WTC11 (cell line): ENCODE data around the gene AGPAT4. TPM values are rescaled to one million over a fixed set of nuclear protein-coding genes. Genes with fewer than 3 reads are reported as not detected.

ENCODE experiments used
- ATAC-seq: fragments of 200-7000 bp; cut with Tn5 transposase; 2 replicates; pipeline ENCODE4 v1.10.0; 2021; ENCODE audit warnings: mild to moderate bottlenecking, moderate library complexity
- CTCF ChIA-PET: fragments of 300-600 bp; sonication (Branson Sonifier 250); formaldehyde crosslinking; loops from one replicate; lab custom pipeline; 2021; ENCODE audit warnings: antibody characterized with exemption; lab: Charles Lee
- POLR2A ChIA-PET: fragments of 350-600 bp; sonication (Branson Sonifier 250); formaldehyde crosslinking; loops from one replicate; lab custom pipeline; 2021; ENCODE audit warnings: antibody characterized with exemption; lab: Charles Lee
- DNase-seq: peaks from one replicate; pipeline ENCODE4 v3.0.0; 2021; ENCODE audit warnings: low spot score
- H3K27ac Mint-ChIP-seq: 2 replicates; pipeline ENCODE4 v1.8.0; 2021; ENCODE audit warnings: mixed read lengths
- H3K27me3 Mint-ChIP-seq: 2 replicates; pipeline ENCODE4 v1.8.0; 2021; ENCODE audit warnings: low read depth, mild to moderate bottlenecking, moderate library complexity, mixed read lengths
- H3K36me3 Mint-ChIP-seq: 2 replicates; pipeline ENCODE4 v1.8.0; 2021; ENCODE audit warnings: mixed read lengths
- H3K4me1 Mint-ChIP-seq: 2 replicates; pipeline ENCODE4 v1.8.0; 2022; ENCODE audit warnings: mixed read lengths
- H3K4me3 Mint-ChIP-seq: 2 replicates; pipeline ENCODE4 v1.8.0; 2021; ENCODE audit warnings: mild to moderate bottlenecking, moderate library complexity, mixed read lengths
- H3K9me3 Mint-ChIP-seq: 2 replicates; pipeline ENCODE4 v1.8.0; 2021; ENCODE audit warnings: mixed read lengths
- AR ChIP-seq: fragments of 250-450 bp; sonication (Bioruptor Pico); IDR thresholded peaks from 2 replicates; pipeline ENCODE4 v1.9.0; 2021; ENCODE audit warnings: mild to moderate bottlenecking
- ATF3 ChIP-seq: sonication (generic); formaldehyde crosslinking; conservative IDR thresholded peaks from 2 replicates; pipeline ENCODE4 v1.8.1; 2022; ENCODE audit warnings: mild to moderate bottlenecking, missing genetic modification reagents
- CBFB ChIP-seq: sonication (generic); formaldehyde crosslinking; IDR thresholded peaks from 2 replicates; pipeline ENCODE4 v1.8.1; 2022; ENCODE audit warnings: mild to moderate bottlenecking, low read depth, missing genetic modification reagents
- CREB1 ChIP-seq: sonication (generic); formaldehyde crosslinking; IDR thresholded peaks from 2 replicates; pipeline ENCODE4 v1.8.0; 2023; ENCODE audit warnings: mild to moderate bottlenecking, missing genetic modification reagents
- CTCF ChIP-seq: fragments of 200-600 bp; IDR thresholded peaks from 2 replicates; pipeline ENCODE4 v1.8.0; 2022; ENCODE audit warnings: antibody characterized with exemption
- ERG ChIP-seq: fragments of 250-450 bp; sonication (Bioruptor Pico); IDR thresholded peaks from 2 replicates; pipeline ENCODE4 v1.8.0; 2021; ENCODE audit warnings: mild to moderate bottlenecking
- FOXJ3 ChIP-seq: sonication (generic); formaldehyde crosslinking; IDR thresholded peaks from 2 replicates; pipeline ENCODE4 v1.9.0; 2021; ENCODE audit warnings: missing genetic modification reagents, mild to moderate bottlenecking, borderline replicate concordance
- HMGXB4 ChIP-seq: sonication (generic); formaldehyde crosslinking; IDR thresholded peaks from 2 replicates; pipeline ENCODE4 v1.8.1; 2023; ENCODE audit warnings: mild to moderate bottlenecking, moderate library complexity, missing genetic modification reagents
- JAZF1 ChIP-seq: fragments of 250-450 bp; sonication (Bioruptor Pico); IDR thresholded peaks from 2 replicates; pipeline ENCODE4 v1.9.0; 2021; ENCODE audit warnings: moderate library complexity, mild to moderate bottlenecking, inconsistent platforms
- MAX ChIP-seq: sonication (generic); formaldehyde crosslinking; IDR thresholded peaks from 2 replicates; pipeline ENCODE4 v1.8.0; 2022; ENCODE audit warnings: mild to moderate bottlenecking, missing genetic modification reagents
- MLX ChIP-seq: sonication (generic); formaldehyde crosslinking; IDR thresholded peaks from 2 replicates; pipeline ENCODE4 v1.8.1; 2023; ENCODE audit warnings: mild to moderate bottlenecking, missing genetic modification reagents, moderate library complexity
- NFATC4 ChIP-seq: fragments of 250-450 bp; sonication (Bioruptor Pico); IDR thresholded peaks from 2 replicates; pipeline ENCODE4 v1.9.0; 2021; ENCODE audit warnings: mild to moderate bottlenecking
- STAT6 ChIP-seq: sonication (generic); formaldehyde crosslinking; conservative IDR thresholded peaks from 2 replicates; pipeline ENCODE4 v1.8.1; 2023; ENCODE audit warnings: mild to moderate bottlenecking, low read depth, missing genetic modification reagents, moderate library complexity
- TEAD4 ChIP-seq: sonication (generic); formaldehyde crosslinking; IDR thresholded peaks from 2 replicates; pipeline ENCODE4 v1.8.0; 2022; ENCODE audit warnings: mild to moderate bottlenecking, missing genetic modification reagents
- ZNF317 ChIP-seq: sonication (generic); formaldehyde crosslinking; IDR thresholded peaks from 2 replicates; pipeline ENCODE4 v1.8.1; 2023; ENCODE audit warnings: low read depth, mild to moderate bottlenecking, moderate library complexity, missing genetic modification reagents, borderline replicate concordance
- ZNF423 ChIP-seq: fragments of 250-450 bp; sonication (Bioruptor Pico); IDR thresholded peaks from 2 replicates; pipeline ENCODE4 v2.1.2; 2022; ENCODE audit warnings: mild to moderate bottlenecking, moderate library complexity
- ZNF512 ChIP-seq: sonication (generic); formaldehyde crosslinking; IDR thresholded peaks from 2 replicates; pipeline ENCODE4 v1.8.1; 2022; ENCODE audit warnings: missing genetic modification reagents, borderline replicate concordance
- ZNF671 ChIP-seq: fragments of 250-450 bp; sonication (Bioruptor Pico); IDR thresholded peaks from 2 replicates; pipeline ENCODE4 v1.8.0; 2021; ENCODE audit warnings: mild to moderate bottlenecking
- total RNA-seq: library from RNA; stranded (reverse); gene quantifications from 3 replicates; pipeline ENCODE4 v1.2.3, GENCODE V29; 2021

The AGPAT4 gene
- total RNA-seq, 1 experiment from 2014 or later = 19.7 TPM

- Mint-ChIP-seq H3K4me1 (peaks cover 52% of the 10 kb centered on the region), H3K27me3 (no peaks in the 10 kb centered on the region), H3K9me3 (no peaks in the 10 kb centered on the region), H3K36me3 (peaks cover 6% of the 10 kb centered on the region), H3K4me3 (no peak overlapping the region), H3K27ac (no peak overlapping the region)
- DNase-seq (no peak), ATAC-seq (no peak)
- ChIA-PET POLR2A (no interaction called here), CTCF (no interaction called here)
- TF ChIP-seq ZNF671 = no peak
- no peak for TF ChIP-seq FOXJ3
- TF ChIP-seq MAX = no peak
- no peak for TF ChIP-seq TEAD4
- no peak for TF ChIP-seq NFATC4 (CRISPR knock-in tag)
- no peak for TF ChIP-seq CBFB (CRISPR knock-in tag)
- no peak for TF ChIP-seq ERG (CRISPR knock-in tag)
- no peak for TF ChIP-seq CTCF
- no peak for TF ChIP-seq ZNF317
- no peak for TF ChIP-seq STAT6 (CRISPR knock-in tag)
- TF ChIP-seq MLX (CRISPR knock-in tag) = no peak
- TF ChIP-seq ATF3 (CRISPR knock-in tag) = no peak
Observed at GRCh38 chr6:161237176-161237575, 36.7 kb downstream of the AGPAT4 start.

- Mint-ChIP-seq H3K4me3 (no peak overlapping the region), H3K27me3 (no peaks in the 10 kb centered on the region), H3K27ac (no peak overlapping the region), H3K4me1 (peaks cover 56% of the 10 kb centered on the region), H3K9me3 (no peaks in the 10 kb centered on the region), H3K36me3 (peaks cover 17% of the 10 kb centered on the region)
- no peak for DNase-seq
- POLR2A ChIA-PET = interaction anchor here (0.6 kb wide), 1 partner anchor 38 kb away, joined by 3 read pairs; the partner anchor contains the start of gene AGPAT4
- CTCF ChIA-PET = no interaction called here
- ATAC-seq = no peak
- TF ChIP-seq AR (CRISPR knock-in tag) = no peak
- TF ChIP-seq HMGXB4 (CRISPR knock-in tag) = no peak
- TF ChIP-seq CREB1 (CRISPR knock-in tag) = no peak
- TF ChIP-seq ZNF512 (CRISPR knock-in tag) = no peak
- TF ChIP-seq ZNF423 = no peak
- TF ChIP-seq JAZF1 = no peak
- no peak for TF ChIP-seq ATF3 (CRISPR knock-in tag)
Observed at GRCh38 chr6:161235776-161236633, 37.9 kb downstream of the AGPAT4 start.
